Raji (cell line): Measurements from ENCODE around the gene KIF6.

Experiments used
- POLR2A ChIP-seq: IDR thresholded peaks from 2 replicates; pipeline ENCODE4 v1.6.1; 2011; ENCODE audit warnings: low read depth, low read length, control low read depth; ENCODE audit not compliant: insufficient read depth

The KIF6 gene

DNA sequence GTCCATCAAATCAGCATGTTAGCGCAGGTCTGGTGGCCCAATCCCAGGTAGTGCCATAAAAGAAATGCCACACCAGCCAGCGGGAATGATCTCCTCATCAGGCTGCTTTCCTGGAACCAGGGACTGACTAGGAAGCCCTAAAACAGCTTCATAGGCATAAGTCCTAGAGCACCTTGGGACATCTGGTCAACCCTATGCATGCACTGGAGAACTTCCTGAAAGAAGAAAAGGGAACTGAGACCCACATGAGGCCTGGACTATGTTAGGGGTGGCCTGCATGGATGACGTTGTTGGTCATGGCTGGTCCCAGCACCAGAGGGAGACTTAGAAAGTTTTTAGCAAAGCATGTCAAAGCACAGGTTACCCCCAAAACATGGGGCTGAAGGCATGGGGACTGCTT, 395.2 kb downstream of the KIF6 start:
- TF ChIP-seq POLR2A: no peak

DNA sequence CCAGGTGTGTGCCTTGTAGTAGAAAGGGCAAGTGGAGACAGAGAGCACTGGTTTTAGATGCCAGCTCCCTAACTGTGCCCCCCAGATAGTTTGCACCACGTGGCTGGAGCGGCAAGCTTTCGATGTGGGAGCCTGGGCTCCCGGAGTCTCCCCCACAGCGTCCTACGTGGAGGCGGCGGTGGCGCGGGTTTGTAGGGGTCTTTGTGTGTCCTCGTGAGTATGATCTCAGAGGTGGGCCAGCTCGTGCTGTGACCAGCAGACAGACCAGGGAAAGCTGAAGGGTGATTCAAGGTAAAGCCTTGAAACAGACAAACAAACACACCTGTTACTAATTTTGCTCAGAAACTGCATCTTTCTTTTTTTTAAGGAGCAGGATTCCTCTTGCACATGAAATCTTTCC, 397.1 kb downstream of the KIF6 start:
- no peak for TF ChIP-seq POLR2A

DNA sequence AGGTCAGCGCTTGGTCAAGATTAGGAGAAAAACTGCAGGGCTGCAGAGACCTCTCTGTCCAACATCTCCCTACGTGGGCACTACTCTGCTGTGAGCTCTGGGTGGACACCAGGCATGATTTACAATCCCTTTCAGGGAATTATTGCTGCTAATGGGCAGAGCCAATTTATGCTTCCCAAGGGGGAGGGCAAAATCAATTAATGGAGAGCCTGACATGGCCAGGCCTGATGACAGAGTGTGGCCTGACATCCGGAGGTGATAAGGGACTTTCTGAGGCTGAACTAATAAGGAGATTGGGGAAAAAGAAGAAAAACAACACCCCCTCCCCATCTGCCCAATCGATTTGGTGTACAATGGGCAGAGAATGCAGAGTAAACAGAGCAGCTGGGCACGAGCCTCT, 397.7 kb downstream of the KIF6 start:
- TF ChIP-seq POLR2A: no peak

DNA sequence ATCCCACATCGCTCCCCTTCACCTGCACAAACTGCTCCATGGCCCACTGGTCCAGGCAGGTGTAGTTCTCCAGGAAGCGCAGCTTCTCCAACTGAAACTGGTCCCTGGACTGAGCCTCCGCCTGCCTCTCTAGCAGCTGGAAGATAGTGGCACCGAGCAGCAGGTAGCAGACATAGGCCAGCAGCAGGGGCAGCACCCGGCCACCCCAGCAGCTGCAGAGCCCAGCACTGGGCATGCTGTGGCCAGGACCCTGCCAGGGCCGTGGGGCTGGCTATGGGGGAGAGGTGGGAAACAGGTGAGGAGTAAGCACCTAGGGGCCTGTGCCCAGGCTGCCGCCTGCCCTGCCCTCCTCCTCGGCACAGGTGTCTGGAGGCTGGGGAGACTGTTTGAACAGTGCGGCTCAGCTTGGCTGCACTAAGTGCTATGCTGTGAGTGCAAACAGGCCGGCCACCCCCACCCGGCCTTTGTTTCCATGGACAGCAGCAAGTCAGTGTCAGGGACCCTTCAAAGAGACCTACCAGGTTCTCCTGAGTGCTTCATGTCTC, 402.8 kb downstream of the KIF6 start, which contains the start of gene KCNK16:
Gene KCNK16, minus strand, starts transcription at position 397 of the 545 bp plus-strand sequence. Its CDS starts 162 bp downstream, at position 235.
- no peak for TF ChIP-seq POLR2A

DNA sequence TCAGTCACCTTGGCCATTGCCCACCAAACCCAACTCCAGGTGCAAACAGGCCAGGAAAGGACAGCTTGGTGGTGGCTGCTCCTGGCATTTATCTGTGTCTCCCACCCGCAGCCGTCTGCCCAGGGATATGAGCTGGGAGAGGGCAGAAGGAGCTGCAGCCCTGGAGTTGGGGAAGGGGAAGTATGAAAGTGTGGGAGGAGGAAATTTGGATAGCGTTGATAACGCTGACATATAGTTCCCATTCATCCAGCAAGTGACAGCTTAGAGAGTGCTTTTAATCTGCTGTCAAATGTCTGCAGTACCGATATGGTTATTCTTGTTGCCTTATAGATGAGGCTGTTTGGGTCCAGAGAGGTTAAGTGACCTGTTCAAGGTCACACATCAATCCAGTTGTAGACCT, 403.4 kb downstream of the KIF6 start:
- no peak for TF ChIP-seq POLR2A

DNA sequence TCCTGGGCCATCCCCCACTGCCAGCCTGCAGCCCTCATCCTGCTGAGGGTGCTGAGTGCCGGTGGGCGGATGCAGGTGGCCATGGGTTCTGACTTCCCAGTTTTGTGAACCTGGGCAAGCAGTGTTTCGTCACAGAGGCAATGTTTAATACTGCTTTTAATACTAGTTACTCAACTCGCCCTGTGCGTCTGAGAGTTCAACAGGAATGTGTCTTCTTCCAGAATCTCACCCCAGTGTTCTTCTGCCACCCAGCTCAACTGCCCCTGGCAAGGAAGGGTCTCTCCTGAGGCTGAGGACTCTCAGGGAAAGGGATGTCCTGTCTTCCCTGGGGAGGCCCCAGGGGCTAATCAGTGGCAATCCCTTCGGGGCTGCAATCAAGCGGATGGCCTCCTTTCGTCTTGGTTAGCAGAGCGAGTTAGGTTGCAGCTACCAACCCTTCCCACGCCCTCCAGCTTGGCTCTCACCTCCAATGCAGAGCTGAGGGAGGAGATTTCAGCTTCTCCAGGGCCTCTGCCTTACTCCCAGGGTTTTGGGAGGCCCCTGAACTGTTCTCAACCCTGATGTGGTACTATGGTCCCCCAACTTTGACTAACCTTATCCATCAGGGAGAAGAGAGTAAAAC, 404.7 kb downstream of the KIF6 start:
- no peak for TF ChIP-seq POLR2A

DNA sequence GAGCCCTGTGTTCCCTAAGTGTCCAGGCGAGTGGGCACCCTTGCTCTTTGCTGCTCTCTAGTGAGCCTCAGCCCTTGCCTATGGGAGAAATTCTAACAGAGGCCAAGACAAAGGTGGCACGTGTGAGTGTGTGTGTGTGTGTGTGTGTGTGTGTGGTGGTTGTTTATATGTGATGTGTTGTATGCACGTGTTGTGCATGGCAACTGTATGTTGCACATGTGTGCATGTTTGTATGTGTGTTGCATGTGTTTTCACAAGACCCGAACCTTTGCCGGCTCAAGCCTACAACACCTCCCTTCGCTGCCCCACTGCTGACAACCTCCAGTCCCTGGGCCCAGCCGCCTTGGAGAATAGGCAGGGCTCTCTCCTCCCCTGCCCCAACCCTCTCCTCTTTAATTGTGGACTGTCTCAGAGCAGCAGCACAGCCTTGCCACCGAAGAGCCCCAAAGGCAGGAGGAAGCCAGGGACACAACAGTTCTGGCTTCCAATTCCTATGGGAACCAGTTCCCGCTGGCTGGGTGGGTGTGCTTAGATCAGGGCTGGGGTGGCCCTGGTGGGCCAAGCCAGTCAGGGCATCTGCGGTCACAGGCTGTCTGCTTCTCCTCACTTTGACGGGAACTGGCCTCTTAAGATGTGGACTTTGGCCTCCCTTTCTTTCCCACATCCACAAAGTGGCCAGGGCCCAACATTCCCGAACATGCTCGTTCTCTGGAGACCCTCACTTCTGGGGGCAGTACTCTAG, 405.4 kb downstream of the KIF6 start:
- TF ChIP-seq POLR2A: no peak

DNA sequence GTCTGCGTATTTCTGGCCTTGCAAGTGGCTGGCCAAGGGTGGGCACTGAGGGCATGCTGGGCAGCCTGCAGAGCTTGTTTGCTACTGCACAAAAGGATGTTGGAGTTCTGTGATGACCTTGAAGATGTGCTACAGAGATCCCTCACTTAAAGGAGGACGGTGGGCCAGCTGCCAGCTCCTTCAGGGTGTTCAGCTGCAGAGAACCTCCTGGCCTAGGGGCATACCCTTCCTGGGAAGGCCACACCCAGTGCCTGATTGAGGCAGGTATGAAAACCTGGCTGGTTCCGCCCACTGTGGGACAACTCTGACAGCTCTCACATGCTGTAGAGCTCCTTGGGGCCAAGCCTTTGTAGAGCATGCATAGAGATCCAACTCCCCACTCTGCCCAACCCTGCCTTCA, 408.0 kb downstream of the KIF6 start:
- TF ChIP-seq POLR2A: no peak

DNA sequence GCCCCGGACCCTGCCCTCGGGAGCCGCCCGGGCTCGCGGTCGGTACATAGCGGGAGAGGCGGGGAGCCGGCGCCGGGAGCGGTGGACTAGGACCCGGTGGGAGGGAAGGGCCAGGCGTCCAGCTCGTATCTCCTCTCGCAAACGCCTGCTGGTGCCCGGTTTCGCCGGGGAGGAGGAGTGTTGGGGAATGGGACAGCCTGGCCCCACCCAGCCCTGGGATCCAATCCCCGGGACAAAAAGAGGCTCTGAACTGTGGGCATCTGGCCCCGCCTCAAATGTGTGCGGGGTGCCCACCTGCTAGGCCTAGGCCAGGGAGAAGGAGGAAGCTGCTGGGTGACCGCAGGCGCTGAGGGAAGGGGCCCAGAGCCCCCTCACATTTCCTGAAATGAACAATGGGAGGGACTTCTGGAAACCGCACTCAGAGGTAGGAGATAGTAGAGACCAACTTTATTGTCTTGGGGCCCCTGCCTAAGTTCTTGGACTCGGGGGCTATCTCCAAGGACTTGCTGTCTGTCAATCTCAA, 410.9 kb downstream of the KIF6 start, which contains the start of gene KCNK17:
Gene KCNK17, minus strand, starts transcription at position 147 of the 523 bp plus-strand sequence. Its CDS starts 99 bp downstream, at position 48.
- no peak for TF ChIP-seq POLR2A

DNA sequence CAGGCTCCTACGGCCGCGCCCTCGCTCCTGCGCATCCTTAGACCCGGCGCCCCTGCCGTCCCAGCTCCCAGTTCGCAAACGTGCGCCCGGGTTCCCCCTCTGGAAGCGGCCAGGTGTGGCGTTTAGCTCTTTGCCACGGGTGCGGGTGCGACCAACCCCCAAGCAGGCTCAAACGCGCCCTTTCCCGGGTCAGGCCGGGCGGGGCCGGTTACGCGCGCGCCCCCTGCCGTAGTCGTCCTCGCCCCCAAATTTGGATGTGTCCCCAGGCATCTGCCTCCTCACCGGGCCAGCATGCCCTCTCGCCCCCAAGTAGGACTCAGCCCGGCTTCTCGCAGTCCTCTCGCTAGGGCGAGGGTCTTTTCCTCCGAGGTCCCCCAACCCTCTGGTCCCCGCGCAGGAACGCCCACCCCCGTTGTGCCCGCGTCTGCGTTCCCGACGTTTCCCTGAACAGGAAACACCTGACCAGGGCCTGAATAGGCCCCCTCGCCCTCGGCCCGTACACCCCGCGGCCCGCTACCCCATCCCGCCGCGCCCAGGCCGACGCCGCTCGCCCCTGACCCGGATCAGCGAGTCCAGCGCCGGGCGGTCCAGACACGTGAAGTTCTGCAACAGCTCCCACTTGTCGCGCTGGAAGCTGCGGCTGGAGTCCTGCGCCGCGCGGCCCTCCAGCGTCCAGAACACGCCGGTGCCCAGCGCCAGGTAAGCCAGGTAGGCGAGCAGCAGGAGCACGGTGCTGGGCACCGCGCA, 411.5 kb downstream of the KIF6 start:
- no peak for TF ChIP-seq POLR2A

DNA sequence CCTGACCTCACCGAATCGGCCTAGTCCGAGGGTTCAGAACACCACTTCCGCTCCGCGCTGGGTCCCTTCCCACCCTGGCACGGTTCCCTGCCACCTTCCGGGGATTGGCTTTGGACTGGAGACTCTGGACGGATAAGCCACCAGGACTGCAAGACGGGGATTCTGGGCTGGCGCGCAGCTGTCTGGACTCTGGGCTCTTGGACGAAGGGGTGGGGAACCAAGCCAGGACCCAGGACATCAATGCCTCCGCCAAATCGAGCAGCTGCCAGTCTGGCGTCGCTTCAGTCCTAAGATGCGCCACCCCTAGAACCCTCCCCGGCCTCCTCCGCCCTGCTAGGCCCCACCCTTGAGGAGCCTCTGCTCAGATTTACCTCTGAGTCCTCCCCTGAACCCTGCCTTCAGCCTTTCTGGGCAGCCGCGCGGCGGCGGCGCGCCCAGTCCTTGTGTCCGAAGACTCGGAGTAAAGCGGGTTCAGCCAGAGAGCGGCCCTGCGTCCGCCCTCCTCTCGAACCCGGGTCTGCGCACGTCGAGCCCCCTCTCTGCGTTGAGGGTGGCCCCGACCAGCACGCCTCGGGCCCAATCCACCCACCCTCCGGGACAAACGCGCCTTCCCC, 412.2 kb downstream of the KIF6 start:
- no peak for TF ChIP-seq POLR2A

DNA sequence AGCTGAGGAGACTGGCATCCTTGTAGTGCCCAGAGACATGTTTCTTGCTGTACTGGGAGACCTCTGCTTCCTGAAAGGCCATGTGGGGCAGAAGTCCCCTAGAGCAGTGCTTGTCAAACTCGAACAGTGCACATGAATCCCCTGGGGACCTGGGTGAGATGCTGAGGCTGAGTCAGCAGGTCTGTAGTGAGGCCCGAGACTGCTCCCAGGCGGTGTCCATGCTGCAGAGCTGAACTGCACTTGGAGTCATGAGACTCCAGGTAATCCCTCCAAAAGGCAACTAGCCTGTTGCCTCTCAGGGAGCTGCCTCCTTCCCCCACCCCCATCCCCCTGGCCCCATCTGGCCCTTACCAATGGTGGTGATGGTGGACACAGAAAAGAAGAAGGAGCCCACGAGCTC, 414.7 kb downstream of the KIF6 start:
- no peak for TF ChIP-seq POLR2A

DNA sequence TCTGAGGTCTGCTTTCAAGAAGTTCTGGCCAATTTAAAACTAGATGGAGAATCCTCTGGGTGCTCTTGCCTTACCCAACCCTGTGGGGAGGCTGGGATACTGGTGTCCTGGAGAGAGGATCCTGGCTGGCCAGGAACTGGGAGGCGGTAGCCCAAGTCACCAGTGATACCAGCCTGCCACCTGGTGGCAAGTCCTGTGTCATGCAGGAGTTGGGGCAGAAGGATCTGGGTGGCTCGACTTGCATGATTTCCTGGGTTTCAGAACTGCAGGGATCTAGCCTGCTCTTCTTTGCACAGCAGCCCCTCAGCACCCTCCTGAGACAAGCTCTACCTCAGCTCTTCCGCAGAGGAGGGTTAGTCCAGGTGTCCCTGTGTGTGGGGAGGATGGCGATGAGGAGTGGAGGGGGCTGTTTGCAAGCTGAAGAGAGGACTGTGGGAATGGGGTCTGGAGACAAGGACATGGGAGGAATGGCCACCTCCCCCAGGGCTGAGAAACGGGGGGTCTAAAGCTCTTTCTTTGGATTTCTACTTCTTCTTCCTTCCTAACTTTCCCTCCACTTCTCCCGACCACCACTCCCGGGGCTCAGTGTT, 415.2 kb downstream of the KIF6 start:
- TF ChIP-seq POLR2A: no peak

DNA sequence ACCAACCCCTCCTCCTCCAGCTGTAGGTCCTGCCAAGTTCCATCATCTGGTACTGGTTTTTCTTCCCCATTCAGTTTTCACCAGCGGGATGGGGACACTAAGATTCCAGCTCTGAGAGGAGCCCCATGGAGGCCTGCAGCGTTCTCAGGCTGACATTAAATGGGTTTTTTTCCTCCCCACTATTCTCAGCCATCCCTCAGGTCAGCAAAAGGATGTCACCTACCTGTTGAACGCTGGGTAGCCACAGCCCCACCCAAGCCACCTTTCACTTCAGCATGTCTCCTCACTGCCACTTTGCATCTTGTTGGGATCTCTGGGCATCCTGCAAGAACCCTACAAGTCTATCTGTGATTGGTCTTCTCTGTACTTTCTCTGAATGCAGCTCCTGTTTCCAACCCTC, 417.7 kb downstream of the KIF6 start:
- TF ChIP-seq POLR2A: no peak
